ENCODE results near the gene LUC7L3.

DNA sequence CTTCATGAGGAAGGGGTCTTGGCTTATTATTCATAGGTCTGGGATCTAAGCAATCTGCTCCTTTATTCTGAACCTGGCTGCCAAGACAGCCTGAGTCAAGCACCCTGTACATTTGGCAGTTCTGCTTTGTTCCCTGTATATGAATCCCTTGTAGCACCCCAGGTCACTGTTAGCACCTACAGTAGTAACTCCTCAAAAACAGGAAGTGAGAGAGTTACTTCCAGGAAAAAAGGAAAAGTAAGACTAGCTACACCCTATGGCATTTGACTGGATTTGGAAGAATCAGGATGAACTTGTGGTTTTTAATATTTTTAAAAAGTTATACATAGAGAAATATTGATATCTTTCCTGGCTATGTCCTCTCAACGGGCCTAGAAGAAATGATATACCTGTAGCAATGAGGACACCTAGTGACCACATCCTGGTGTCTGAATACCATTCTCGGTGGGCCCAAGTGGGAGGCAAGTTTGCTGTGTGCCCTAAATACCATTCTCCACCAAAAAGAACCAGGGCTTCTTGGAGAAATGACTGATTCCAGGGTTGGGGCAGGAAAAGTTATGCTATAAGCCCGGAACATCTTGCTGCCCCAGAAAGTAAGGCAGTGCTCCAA lies 21.6 kb upstream of the LUC7L3 start:
- TF ChIP-seq, protein P1, sequence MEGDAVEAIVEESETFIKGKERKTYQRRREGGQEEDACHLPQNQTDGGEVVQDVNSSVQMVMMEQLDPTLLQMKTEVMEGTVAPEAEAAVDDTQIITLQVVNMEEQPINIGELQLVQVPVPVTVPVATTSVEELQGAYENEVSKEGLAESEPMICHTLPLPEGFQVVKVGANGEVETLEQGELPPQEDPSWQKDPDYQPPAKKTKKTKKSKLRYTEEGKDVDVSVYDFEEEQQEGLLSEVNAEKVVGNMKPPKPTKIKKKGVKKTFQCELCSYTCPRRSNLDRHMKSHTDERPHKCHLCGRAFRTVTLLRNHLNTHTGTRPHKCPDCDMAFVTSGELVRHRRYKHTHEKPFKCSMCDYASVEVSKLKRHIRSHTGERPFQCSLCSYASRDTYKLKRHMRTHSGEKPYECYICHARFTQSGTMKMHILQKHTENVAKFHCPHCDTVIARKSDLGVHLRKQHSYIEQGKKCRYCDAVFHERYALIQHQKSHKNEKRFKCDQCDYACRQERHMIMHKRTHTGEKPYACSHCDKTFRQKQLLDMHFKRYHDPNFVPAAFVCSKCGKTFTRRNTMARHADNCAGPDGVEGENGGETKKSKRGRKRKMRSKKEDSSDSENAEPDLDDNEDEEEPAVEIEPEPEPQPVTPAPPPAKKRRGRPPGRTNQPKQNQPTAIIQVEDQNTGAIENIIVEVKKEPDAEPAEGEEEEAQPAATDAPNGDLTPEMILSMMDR (IDR thresholded peaks at IDR 0.05) = peak; percentile 33
- TF ChIP-seq POLR2AphosphoS5 (IDR thresholded peaks at IDR 0.05; ENCODE audit: low read depth, low read length) = no peak

Data from Panc1 (cell line).